VCaP (cell line): ENCODE data around the gene CHCT1.
"Not testable (repeated sequence)": the region's sequence is repeated elsewhere in the genome, so short reads cannot be mapped to it uniquely, and the experiment has no call there.

ENCODE experiments used
- H3K27ac ChIP-seq: fragments of 450-650 bp; 2 replicates; pipeline ENCODE4 v1.5.1; 2017
- TF ChIP-seq, protein P1 (sequence below): fragments of 450-650 bp; conservative IDR thresholded peaks from 2 replicates; pipeline ENCODE4 v1.5.1; 2017; ENCODE audit warnings: mild to moderate bottlenecking, moderate library complexity

CHCT1 gene

GRCh38 chr17:60406887-60407286 lies 15.4 kb upstream of the CHCT1 start:
- H3K27ac ChIP-seq, result no peak overlapping the region
- TF ChIP-seq, protein P1, sequence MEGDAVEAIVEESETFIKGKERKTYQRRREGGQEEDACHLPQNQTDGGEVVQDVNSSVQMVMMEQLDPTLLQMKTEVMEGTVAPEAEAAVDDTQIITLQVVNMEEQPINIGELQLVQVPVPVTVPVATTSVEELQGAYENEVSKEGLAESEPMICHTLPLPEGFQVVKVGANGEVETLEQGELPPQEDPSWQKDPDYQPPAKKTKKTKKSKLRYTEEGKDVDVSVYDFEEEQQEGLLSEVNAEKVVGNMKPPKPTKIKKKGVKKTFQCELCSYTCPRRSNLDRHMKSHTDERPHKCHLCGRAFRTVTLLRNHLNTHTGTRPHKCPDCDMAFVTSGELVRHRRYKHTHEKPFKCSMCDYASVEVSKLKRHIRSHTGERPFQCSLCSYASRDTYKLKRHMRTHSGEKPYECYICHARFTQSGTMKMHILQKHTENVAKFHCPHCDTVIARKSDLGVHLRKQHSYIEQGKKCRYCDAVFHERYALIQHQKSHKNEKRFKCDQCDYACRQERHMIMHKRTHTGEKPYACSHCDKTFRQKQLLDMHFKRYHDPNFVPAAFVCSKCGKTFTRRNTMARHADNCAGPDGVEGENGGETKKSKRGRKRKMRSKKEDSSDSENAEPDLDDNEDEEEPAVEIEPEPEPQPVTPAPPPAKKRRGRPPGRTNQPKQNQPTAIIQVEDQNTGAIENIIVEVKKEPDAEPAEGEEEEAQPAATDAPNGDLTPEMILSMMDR, result no peak

- no peak overlapping the region for H3K27ac ChIP-seq
- TF ChIP-seq, protein P1, result no peak
Measured at GRCh38 chr17:60410001-60410400, 12.3 kb upstream of the CHCT1 start.

GRCh38 chr17:60412701-60413100 lies 9.6 kb upstream of the CHCT1 start:
- TF ChIP-seq, protein P1, result no peak
- H3K27ac ChIP-seq, result no peak overlapping the region

DNA sequence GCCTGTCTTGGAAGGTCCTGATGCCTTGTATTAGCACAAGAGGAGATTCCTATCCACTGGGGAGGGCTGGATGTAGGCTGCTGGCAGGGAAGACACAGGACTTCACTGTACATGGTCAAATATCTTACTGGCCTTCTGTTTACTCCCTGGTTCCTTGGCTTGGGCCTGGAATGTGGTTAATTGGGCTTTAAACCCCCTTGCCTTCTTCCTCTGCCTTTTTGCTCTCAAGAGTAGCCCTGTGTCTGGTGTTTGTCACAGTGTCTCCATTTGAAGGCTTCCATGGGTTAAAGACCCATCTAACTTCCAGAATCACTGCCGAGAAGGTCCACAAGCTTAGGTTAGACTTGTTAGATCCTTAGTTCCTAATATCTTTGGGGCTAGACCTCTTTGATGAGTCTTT lies 7.1 kb upstream of the CHCT1 start:
- TF ChIP-seq, protein P1, result no peak
- H3K27ac ChIP-seq, result no peak overlapping the region

GRCh38 chr17:60416368-60416925 lies 5.8 kb upstream of the CHCT1 start:
- H3K27ac ChIP-seq, result no peak overlapping the region
- TF ChIP-seq, protein P1, result no peak

DNA sequence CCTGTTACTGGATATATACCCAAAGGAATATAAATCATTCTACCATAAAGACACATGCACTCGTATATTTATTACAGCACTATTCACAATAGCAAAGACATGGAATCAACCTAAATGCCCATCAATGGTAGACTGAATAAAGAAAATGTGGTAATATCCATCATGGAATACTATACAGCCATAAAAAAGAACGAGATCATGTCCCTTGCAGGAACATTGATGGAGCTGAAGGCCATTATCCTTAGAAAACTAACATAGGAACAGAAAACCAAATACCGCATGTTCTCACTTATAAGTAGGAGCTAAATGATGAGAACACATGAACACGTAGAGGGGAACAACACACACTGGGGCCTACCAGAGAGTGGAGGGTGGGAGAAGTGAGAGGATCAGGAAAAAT lies 3.3 kb upstream of the CHCT1 start:
- H3K27ac ChIP-seq, result not testable (repeated sequence)

DNA sequence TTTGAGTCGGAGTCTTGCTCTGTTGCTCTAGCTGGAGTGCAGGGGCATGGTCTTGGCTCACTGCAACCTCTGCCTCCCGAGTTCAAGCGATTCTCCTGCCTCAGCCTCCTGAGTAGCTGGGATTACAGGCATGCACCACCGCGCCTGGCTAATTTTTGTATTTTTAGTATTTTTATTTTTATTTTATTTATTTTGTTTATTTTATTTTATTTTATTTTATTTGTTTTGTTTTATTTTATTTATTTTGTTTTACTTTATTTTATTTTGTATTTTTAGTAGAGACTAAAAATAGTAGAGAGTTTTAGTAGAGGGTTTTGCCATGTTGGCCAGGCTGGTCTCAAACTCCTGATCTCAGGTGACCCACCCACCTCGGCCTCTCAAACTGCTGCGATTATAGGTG lies 2.4 kb upstream of the CHCT1 start:
- H3K27ac ChIP-seq, result not testable (repeated sequence)

DNA sequence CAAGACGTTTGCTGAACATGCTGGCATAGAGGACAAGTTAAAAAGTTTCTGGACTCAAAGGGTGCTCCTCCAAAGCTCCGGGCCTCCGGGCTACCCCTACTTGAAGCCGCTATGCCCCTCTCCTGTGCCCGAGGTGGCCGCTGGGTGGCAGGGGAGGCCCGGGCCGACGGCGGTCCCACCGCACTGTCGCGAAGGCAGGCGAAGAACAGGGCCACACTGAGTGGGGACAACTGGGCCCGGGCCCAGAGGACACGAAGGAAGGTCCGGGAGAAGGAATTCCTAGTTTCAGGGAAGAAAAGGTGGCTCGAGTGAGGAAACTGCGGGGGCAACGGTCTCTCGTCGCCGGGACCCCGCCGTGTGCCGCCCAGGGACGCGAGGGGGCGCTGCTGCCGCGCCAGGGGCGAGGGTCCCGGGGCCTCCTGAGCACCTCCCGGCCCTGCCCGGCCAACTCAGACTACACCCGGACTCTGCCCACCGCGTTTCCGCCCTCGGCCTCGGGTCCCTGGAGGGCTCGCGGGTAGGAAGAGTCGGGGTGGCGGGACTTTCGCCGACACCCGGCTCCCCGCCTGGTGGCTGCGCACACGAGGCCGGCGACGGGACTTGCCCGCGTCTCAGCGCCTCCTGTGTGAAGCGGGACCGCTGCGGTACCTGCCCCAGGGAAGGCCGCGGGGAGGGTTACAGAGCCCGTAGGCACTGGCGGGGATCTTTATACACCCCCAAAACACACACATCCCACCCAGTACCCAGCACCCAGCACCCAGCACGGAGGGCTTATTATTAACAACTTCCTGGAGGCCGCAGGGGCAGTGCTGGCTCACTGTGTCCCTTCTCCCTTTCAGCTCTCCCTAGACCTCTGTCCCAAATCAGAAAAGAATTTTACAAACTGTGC lies 772 bp upstream of the CHCT1 start:
- TF ChIP-seq, protein P1, result no peak
- no peak overlapping the region for H3K27ac ChIP-seq
